ENCODE results near the gene LECT2. TPM values are rescaled to one million over a fixed set of nuclear protein-coding genes. Genes with fewer than 3 reads are reported as not detected.

The LECT2 gene
- total RNA-seq, 1 donor from 2014 or later, result not detected

GRCh38 chr5:135993880-135994636, 39.3 kb upstream of the LECT2 start:
- Mint-ChIP-seq H3K9me3 (ENCODE audit: low read depth) (peaks cover 5% of the 10 kb centered on the region), H3K4me3 (ENCODE audit: unreplicated experiment) (no peak overlapping the region), H3K27me3 (ENCODE audit: low read depth) (no peaks in the 10 kb centered on the region), H3K36me3 (ENCODE audit: low read depth) (no peaks in the 10 kb centered on the region), H3K4me1 (ENCODE audit: low read depth) (peaks cover 53% of the 10 kb centered on the region), H3K27ac (ENCODE audit: unreplicated experiment) (peak overlapping the region; percentile 85)
- no peak for TF ChIP-seq CTCF (IDR thresholded peaks at IDR 0.05)
- no peak for DNase-seq (ENCODE audit: low spot score)

- TF ChIP-seq CTCF (IDR thresholded peaks at IDR 0.05), result no peak
- Mint-ChIP-seq H3K27ac (ENCODE audit: unreplicated experiment) (peak overlapping the region; percentile 85), H3K27me3 (ENCODE audit: low read depth) (no peaks in the 10 kb centered on the region), H3K9me3 (ENCODE audit: low read depth) (peaks cover 10% of the 10 kb centered on the region), H3K36me3 (ENCODE audit: low read depth) (no peaks in the 10 kb centered on the region), H3K4me1 (ENCODE audit: low read depth) (peaks cover 49% of the 10 kb centered on the region), H3K4me3 (ENCODE audit: unreplicated experiment) (no peak overlapping the region)
- no peak for DNase-seq (ENCODE audit: low spot score)
These were observed 38.6 kb upstream of the LECT2 start for GRCh38 chr5:135993335-135993879.

- no peak overlapping the region for H3K4me3 Mint-ChIP-seq (ENCODE audit: unreplicated experiment)
- no peak overlapping the region for H3K27ac Mint-ChIP-seq (ENCODE audit: unreplicated experiment)
- H3K9me3 Mint-ChIP-seq (ENCODE audit: low read depth), result peaks cover 13% of the 10 kb centered on the region
- no peak for TF ChIP-seq CTCF (IDR thresholded peaks at IDR 0.05)
- H3K36me3 Mint-ChIP-seq (ENCODE audit: low read depth), result no peaks in the 10 kb centered on the region
- DNase-seq (ENCODE audit: low spot score), result no peak
- no peaks in the 10 kb centered on the region for H3K27me3 Mint-ChIP-seq (ENCODE audit: low read depth)
- H3K4me1 Mint-ChIP-seq (ENCODE audit: low read depth), result peaks cover 53% of the 10 kb centered on the region
These were observed 36.6 kb upstream of the LECT2 start for GRCh38 chr5:135991429-135991828.

GRCh38 chr5:135990528-135991255, 35.9 kb upstream of the LECT2 start:
- H3K4me3 Mint-ChIP-seq (ENCODE audit: unreplicated experiment), result no peak overlapping the region
- DNase-seq (ENCODE audit: low spot score), result no peak
- TF ChIP-seq CTCF (IDR thresholded peaks at IDR 0.05), result no peak
- no peaks in the 10 kb centered on the region for H3K27me3 Mint-ChIP-seq (ENCODE audit: low read depth)
- no peak overlapping the region for H3K27ac Mint-ChIP-seq (ENCODE audit: unreplicated experiment)
- H3K9me3 Mint-ChIP-seq (ENCODE audit: low read depth), result peaks cover 13% of the 10 kb centered on the region
- no peaks in the 10 kb centered on the region for H3K36me3 Mint-ChIP-seq (ENCODE audit: low read depth)
- peaks cover 53% of the 10 kb centered on the region for H3K4me1 Mint-ChIP-seq (ENCODE audit: low read depth)

- H3K36me3 Mint-ChIP-seq (ENCODE audit: low read depth), result no peaks in the 10 kb centered on the region
- no peak overlapping the region for H3K4me3 Mint-ChIP-seq (ENCODE audit: unreplicated experiment)
- H3K27me3 Mint-ChIP-seq (ENCODE audit: low read depth), result no peaks in the 10 kb centered on the region
- DNase-seq (ENCODE audit: low spot score), result no peak
- H3K9me3 Mint-ChIP-seq (ENCODE audit: low read depth), result peaks cover 13% of the 10 kb centered on the region
- peaks cover 43% of the 10 kb centered on the region for H3K4me1 Mint-ChIP-seq (ENCODE audit: low read depth)
- no peak for TF ChIP-seq CTCF (IDR thresholded peaks at IDR 0.05)
- H3K27ac Mint-ChIP-seq (ENCODE audit: unreplicated experiment), result no peak overlapping the region
These were observed 34.9 kb upstream of the LECT2 start for GRCh38 chr5:135989686-135990085.

All from chondrocyte (in vitro differentiated cells).